Upper lobe of left lung (tissue), 6 donors: ENCODE data around the gene RGS17. TPM values are rescaled to one million over a fixed set of nuclear protein-coding genes. Genes with fewer than 3 reads are reported as not detected.
"Not testable (repeated sequence)": the region's sequence is repeated elsewhere in the genome, so short reads cannot be mapped to it uniquely, and the experiment has no call there.

ENCODE experiments used
- ATAC-seq, 2 donors: fragments of 200-7000 bp; cut with Tn5 transposase; one replicate each; pipeline ENCODE4 v1.9.1; 2022; ENCODE audit warnings: mild to moderate bottlenecking in 2 of 2, moderate library complexity in 2 of 2; ENCODE audit not compliant: low FRiP score in 2 of 2
- DNase-seq, 2 donors: peaks; one replicate each; pipeline ENCODE4 v3.0.0-alpha.2; 2019 to 2020
- H3K27ac ChIP-seq, 4 donors: fragments of 200-600 bp; sonication (generic); one replicate each; pipeline ENCODE4 v1.5.1; 2016 to 2019
- H3K27me3 ChIP-seq, 4 donors: fragments of 200-600 bp; sonication (generic); one replicate each; pipeline ENCODE4 v1.5.1; 2017 to 2019
- H3K36me3 ChIP-seq, 4 donors: fragments of 200-600 bp; sonication (generic); one replicate each; pipeline ENCODE4 v1.5.1; 2016 to 2019
- H3K4me1 ChIP-seq, 4 donors: fragments of 200-600 bp; sonication (generic); one replicate each; pipeline ENCODE4 v1.5.1; 2018 to 2019
- H3K4me3 ChIP-seq, 4 donors: fragments of 200-600 bp; sonication (generic); one replicate each; pipeline ENCODE4 v1.5.1; 2017 to 2019; ENCODE audit warnings: mild to moderate bottlenecking in 2 of 4, moderate library complexity in 1 of 4
- H3K9me3 ChIP-seq, 4 donors: fragments of 200-600 bp; sonication (generic); one replicate each; pipeline ENCODE4 v1.5.1; 2018 to 2019
- EP300 ChIP-seq, 4 donors: sonication (generic); formaldehyde crosslinking; IDR thresholded peaks; one replicate each; pipeline ENCODE4 v1.5.1; 2017; ENCODE audit warnings: antibody characterized with exemption in 4 of 4, control low read depth in 2 of 4
- POLR2A ChIP-seq, 4 donors: fragments of 450-650 bp; IDR thresholded peaks; one replicate each; pipeline ENCODE4 v1.5.1; 2016 to 2017; ENCODE audit warnings: antibody characterized with exemption in 4 of 4, mild to moderate bottlenecking in 2 of 4
- POLR2AphosphoS5 ChIP-seq, 2 donors: sonication (generic); formaldehyde crosslinking; IDR thresholded peaks; one replicate each; pipeline ENCODE4 v1.5.1; 2017; ENCODE audit warnings: antibody characterized with exemption in 2 of 2
- WGBS, 2 donors: methylation state at CpG; one replicate each; pipeline ENCODE4 v1.1.5; 2017 to 2018; 5-methylcytosine and 5-hydroxymethylcytosine counted together
- total RNA-seq, 6 donors: library from RNA; depleted of rRNA in 4 of 6; stranded (reverse); fragments of >200 nt in 4 of 6; gene quantifications; one replicate each; pipeline versions ENCODE4 v1.1.0 to v1.2.1, GENCODE V29; 2016 to 2021
- TF ChIP-seq, protein P1 (sequence below), 6 experiments: fragments of 450-650 bp in 4 of 6; fragments of 200-600 bp in 2 of 6; sonication (generic) in 2 of 6; IDR thresholded peaks; one replicate each; pipeline ENCODE4 v1.5.1; 2016 to 2019; ENCODE audit warnings: antibody characterized with exemption in 6 of 6
- donor health status: DM: no; HTN: no; CAD: no; lungs with moderate emphysema.
- donor health status: DM: no; HTN: yes; CAD: no; lungs with severe emphysema.

The RGS17 gene
- total RNA-seq, 6 donors from 2014 or later: 0.15 to 0.49 (median 0.28) TPM; not detected in 2

- ATAC-seq (peak in 1 of 2 donors; percentile 53), DNase-seq (no peak)
- Histone ChIP-seq H3K4me1 (no peaks in the 10 kb centered on the region), H3K27ac (no peak overlapping the region), H3K36me3 (no peaks in the 10 kb centered on the region), H3K27me3 (no peaks in the 10 kb centered on the region), H3K4me3 (no peak overlapping the region), H3K9me3 (peaks cover 0 to 2% (median under 1%) of the 10 kb centered on the region in 4 donors)
- 53 to 64% methylated on average over 3 of the region's 3 CpGs for WGBS, 2 donors
- TF ChIP-seq POLR2A (IDR thresholded peaks at IDR 0.05): no peak
- no peak for TF ChIP-seq EP300 (IDR thresholded peaks at IDR 0.05)
- TF ChIP-seq, protein P1, sequence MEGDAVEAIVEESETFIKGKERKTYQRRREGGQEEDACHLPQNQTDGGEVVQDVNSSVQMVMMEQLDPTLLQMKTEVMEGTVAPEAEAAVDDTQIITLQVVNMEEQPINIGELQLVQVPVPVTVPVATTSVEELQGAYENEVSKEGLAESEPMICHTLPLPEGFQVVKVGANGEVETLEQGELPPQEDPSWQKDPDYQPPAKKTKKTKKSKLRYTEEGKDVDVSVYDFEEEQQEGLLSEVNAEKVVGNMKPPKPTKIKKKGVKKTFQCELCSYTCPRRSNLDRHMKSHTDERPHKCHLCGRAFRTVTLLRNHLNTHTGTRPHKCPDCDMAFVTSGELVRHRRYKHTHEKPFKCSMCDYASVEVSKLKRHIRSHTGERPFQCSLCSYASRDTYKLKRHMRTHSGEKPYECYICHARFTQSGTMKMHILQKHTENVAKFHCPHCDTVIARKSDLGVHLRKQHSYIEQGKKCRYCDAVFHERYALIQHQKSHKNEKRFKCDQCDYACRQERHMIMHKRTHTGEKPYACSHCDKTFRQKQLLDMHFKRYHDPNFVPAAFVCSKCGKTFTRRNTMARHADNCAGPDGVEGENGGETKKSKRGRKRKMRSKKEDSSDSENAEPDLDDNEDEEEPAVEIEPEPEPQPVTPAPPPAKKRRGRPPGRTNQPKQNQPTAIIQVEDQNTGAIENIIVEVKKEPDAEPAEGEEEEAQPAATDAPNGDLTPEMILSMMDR (IDR thresholded peaks at IDR 0.05): no peak
- no peak for TF ChIP-seq POLR2AphosphoS5 (IDR thresholded peaks at IDR 0.05)
These were observed 12.8 kb downstream of the RGS17 start for GRCh38 chr6:153117986-153118879.

GRCh38 chr6:153111082-153111481 is 20.0 kb downstream of the RGS17 start:
- WGBS, 2 donors: 54 to 74% methylated on average over 3 to 9 of the region's 9 CpGs
- not testable (repeated sequence) for H3K27me3 ChIP-seq, H3K4me3 ChIP-seq, H3K4me1 ChIP-seq, DNase-seq, H3K9me3 ChIP-seq, H3K36me3 ChIP-seq, H3K27ac ChIP-seq, ATAC-seq

DNA sequence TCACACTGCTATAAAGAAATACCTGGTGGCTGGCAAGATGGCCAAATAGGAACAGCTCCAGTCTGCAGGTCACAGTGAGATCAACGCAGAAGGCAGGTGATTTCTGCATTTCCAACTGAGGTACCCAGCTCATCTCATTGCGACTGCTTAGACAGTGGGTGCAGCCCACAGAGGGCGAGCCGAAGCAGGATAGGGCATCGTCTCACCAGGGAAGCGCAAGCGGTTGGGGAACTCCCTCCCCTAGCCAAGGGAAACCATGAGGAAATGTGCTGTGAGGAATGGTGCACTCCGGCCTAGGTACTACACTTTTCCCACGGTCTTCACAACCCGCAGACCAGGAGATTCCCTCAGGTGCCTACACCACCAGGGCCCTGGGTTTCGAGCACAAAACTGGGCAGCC is 20.5 kb downstream of the RGS17 start:
- not testable (repeated sequence) for H3K9me3 ChIP-seq, H3K4me1 ChIP-seq, H3K27ac ChIP-seq, H3K36me3 ChIP-seq, H3K27me3 ChIP-seq, DNase-seq, H3K4me3 ChIP-seq, ATAC-seq
- WGBS, 2 donors: 91 to 93% methylated on average over 9 to 11 of the region's 11 CpGs

DNA sequence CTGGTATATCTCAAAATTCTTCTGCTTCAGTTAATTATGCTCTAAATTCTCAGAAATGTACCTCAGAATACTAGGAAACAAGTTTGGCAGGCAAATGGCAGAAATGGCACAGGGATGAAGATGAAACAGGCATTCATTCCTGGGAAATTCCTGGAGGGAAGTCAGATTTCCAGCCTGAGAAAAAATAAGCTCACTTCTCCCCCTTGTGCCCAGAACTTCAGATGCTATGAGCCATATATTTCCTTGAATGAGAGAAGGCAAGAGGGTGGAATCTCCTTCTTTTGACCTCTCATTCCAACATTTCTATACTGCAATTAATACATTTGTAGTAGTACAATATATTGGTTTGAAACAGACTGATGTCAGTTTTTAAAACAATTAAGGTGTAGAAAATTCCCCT is 22.8 kb downstream of the RGS17 start:
- Histone ChIP-seq H3K27me3 (no peaks in the 10 kb centered on the region), H3K36me3 (no peaks in the 10 kb centered on the region), H3K4me1 (no peaks in the 10 kb centered on the region), H3K9me3 (peaks cover 0 to 4% (median 4%) of the 10 kb centered on the region in 4 donors), H3K4me3 (no peak overlapping the region), H3K27ac (no peak overlapping the region)
- ATAC-seq (no peak), DNase-seq (no peak)
- TF ChIP-seq EP300 (IDR thresholded peaks at IDR 0.05): no peak
- TF ChIP-seq, protein P1 (IDR thresholded peaks at IDR 0.05): no peak
- no peak for TF ChIP-seq POLR2A (IDR thresholded peaks at IDR 0.05)
- no peak for TF ChIP-seq POLR2AphosphoS5 (IDR thresholded peaks at IDR 0.05)

- 72 to 78% methylated on average over 5 of the region's 5 CpGs for WGBS, 2 donors
- TF ChIP-seq POLR2A (IDR thresholded peaks at IDR 0.05): no peak
- no peaks in the 10 kb centered on the region for H3K36me3 ChIP-seq
- ATAC-seq (no peak), DNase-seq (no peak)
- H3K9me3 ChIP-seq: no peaks in the 10 kb centered on the region
- H3K27me3 ChIP-seq: no peaks in the 10 kb centered on the region
- no peaks in the 10 kb centered on the region for H3K4me1 ChIP-seq
- H3K27ac ChIP-seq: no peak overlapping the region
- no peak overlapping the region for H3K4me3 ChIP-seq
These were observed 25.1 kb downstream of the RGS17 start for GRCh38 chr6:153106021-153106420.

DNA sequence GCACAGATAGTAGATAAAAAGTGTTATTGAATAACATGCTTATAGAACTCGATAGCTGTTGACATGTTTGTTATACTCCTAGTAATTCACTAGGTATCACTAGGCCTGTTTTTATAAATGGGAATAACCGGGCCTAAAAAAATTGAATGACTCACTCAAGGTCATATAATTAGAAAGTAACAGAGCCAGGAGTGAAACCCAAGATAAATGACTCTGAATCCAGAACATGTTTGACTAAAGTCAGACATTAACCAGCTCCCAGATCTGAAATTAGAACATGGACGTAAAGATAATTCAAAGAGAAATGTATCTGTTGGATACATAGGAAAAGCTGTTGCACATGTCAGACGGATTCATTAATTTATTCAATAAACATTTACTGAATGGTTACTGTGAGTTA is 26.9 kb downstream of the RGS17 start:
- Histone ChIP-seq H3K4me3 (no peak overlapping the region), H3K9me3 (no peaks in the 10 kb centered on the region), H3K27me3 (no peaks in the 10 kb centered on the region), H3K4me1 (no peaks in the 10 kb centered on the region), H3K36me3 (no peaks in the 10 kb centered on the region), H3K27ac (no peak overlapping the region)
- DNase-seq (no peak), ATAC-seq (no peak)
- 68 to 75% methylated on average over 4 of the region's 4 CpGs for WGBS, 2 donors
- TF ChIP-seq EP300 (IDR thresholded peaks at IDR 0.05) (no peak), POLR2AphosphoS5 (IDR thresholded peaks at IDR 0.05) (no peak), POLR2A (IDR thresholded peaks at IDR 0.05) (no peak)
- TF ChIP-seq, protein P1 (IDR thresholded peaks at IDR 0.05): no peak
